GDM1 (cell line): ENCODE data around the gene PBX4.

ENCODE experiments used
- DNase-seq: peaks from one replicate; lab custom pipeline; 2025; lab: John Stamatoyannopoulos, UW

PBX4 gene

DNA sequence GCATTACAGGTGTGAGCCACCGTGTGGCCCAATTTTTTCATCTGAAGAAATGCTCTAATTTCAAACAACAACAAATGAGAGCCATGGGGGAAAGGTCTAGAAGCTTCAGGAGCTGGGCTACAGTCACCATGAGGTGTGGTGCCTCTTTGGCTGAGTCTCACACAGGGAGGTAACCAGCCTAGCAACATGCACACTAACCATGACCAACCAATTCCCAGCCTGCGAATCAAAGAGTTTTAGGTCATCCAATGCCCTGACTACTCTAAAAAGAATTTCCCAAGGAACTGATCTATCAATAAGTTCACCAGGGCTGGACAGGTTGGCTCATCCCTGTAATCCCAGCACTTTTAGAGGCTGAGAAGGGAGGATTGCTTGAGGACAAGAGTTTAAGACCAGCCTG, 29.9 kb downstream of the PBX4 start:
- DNase-seq = no peak

DNA sequence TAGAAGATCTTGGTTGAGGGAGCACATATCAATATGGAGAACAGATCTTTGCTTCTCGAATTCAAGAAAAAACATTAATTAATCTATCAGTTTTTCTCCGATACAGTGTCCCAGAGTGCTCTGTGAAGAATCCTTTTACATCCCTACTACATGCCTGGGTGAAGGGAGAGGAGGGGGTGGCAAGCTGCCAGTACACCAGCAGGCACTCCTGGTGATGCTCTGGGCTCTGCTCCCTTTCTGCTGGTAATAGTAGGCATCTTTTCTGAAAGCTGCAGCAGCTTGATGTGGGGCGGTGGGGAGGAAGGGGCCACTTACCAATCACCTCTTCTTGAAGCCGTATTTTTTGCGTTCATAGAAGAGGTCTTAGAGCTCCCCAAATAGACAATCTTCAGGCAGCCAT, 30.7 kb downstream of the PBX4 start:
- DNase-seq = no peak

DNA sequence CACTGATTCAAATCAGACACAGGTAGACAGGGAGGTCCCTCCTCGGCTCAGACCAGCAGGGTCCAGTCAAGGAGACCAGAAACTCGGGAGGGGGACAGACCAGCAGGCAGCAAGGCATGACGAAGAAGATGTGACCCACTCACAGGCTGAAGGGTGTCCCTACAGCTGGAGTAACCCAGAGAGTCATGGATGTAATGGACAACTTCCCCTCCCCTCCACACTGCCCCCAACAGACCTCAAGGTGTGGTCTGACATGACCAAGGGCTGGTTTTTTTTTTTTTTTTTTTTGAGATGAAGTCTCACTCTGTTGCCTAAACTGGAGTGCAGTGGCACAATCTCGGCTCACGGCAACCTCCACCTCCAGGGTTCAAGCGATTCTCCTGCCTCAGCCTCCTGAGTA, 34.1 kb downstream of the PBX4 start:
- no peak for DNase-seq

DNA sequence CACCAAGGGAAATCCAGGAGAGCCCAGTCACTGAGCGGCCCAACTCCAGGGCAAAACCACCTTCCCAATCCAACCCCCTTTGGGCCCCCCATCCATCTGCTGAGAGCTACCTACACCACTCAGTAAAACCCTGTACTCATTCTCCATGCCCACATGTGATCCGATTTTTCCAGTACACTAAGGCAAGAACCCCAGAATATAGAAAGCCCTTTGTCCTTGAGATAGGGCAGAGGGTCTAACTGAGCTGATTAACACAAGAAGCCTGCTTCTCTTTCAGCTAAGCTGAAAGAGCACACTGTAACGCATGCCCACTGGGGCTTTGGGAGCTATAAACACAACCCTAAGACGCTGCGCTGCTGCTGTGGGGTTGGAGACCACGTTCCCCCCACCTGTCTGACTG, 36.0 kb downstream of the PBX4 start:
- no peak for DNase-seq

DNA sequence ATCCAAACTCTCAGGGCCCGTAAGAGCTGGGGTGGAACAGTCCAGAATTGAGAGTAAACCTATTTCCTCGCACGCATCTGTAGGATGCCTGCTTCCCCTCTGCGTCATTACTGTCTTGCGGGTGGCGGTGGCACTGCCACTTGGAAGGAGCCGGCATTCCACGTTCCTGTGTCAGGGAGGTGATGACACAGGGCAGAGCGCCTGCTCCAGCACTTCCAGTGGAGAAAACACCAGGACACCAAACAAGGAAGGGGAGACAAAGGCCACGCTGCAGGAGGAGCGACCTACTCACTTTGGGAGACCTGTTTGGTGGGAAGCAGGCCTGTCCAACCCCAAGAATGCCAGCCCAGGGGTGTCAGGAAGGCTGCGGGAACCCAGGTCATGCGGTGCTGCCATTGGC, 37.1 kb downstream of the PBX4 start:
- DNase-seq = no peak

DNA sequence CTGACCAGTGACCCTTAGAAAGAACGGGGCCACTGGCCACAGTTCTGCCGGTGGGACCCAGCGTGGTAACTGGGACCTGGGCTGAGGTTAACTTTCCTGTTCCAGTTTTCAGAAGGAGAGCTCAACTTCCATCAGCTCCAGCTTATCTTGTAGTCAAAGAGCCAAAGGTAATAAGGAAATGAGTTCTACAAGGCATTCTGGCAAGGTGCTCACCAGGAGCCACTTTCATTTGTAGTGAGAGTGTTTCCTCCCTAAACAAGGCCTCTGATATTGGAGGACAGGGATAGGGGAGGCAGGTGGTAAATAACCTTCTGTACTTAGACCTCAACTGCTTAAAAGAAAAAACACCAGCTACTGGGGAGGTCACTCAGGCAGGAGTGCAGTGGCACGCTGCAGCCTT, 38.1 kb downstream of the PBX4 start:
- no peak for DNase-seq

DNA sequence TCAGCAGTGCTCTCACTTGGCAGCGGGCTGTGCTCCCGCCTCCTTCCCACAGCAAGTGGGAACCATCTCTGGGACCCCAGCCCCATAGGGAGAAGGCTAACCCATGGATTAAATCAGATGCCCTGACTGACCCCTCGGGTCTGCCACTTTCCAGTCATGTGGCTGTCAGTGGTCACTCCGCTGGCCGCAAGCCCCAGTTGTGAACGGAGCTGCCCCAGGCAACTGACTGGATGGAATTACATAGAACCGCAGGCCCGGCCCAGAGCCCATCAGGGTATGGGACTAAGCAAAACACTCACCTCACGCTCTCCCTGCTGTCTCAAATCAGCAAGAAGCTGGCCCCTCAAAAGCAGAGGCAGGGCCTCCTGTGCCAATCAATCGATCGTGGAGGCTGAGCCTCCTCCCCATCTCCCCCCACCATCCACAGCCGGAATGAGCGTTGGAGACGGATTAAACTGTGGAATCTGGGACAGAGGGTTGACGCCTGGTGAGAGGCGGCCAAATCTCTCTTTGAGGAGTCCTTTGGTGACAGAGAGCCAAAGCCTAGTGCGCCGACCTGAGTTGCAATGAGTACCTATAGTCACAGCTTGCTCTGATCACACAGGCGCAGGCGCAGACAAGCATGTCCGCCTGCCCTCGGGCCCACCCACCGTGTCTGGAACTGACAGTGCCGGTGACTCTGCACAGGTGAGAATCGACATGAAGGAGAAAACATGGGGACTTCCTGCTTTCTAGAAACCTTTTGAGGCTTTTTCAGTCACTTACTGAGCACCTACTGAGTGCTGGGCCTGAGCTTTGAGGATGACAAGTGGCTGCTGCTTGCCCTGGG, 38.7 kb downstream of the PBX4 start:
- DNase-seq = no peak

DNA sequence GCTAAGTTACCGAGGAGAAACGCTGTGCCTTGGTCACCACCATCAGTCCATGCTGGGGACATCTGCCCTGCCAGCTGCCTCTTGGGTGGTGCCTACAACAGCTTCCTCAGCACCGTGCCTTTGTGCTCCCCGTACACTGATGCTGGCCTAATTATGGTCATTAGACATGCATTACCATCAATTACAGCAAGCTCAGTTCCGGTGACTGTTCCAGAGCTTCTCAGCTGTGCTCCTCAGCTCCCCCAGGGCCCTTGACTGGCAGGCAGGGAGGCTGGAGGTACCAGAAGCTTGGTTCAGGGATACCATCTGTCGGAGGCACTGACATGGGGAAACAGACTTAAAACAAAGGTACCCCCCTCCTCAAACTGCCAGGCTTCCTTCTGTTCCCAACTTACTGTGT, 40.2 kb downstream of the PBX4 start:
- no peak for DNase-seq

DNA sequence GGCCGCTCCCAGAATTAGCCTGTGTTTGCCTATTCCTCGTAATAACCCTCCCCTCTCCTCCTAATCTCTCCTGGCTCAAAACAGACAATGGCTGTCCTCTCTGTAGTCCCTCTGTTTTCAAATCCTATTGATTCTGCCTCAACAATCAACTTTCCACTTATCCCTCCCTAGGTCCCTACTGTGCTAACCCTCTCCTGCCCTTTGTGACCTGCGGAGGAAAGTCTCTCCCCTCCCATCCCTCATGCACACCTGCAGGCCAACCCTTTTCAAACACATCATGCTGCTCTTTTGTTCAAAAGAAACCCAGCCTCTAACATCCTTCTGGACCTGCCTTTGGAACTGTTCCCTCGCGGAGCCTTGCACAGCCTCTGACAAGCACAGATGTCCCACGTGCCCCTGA, 43.1 kb downstream of the PBX4 start:
- no peak for DNase-seq

DNA sequence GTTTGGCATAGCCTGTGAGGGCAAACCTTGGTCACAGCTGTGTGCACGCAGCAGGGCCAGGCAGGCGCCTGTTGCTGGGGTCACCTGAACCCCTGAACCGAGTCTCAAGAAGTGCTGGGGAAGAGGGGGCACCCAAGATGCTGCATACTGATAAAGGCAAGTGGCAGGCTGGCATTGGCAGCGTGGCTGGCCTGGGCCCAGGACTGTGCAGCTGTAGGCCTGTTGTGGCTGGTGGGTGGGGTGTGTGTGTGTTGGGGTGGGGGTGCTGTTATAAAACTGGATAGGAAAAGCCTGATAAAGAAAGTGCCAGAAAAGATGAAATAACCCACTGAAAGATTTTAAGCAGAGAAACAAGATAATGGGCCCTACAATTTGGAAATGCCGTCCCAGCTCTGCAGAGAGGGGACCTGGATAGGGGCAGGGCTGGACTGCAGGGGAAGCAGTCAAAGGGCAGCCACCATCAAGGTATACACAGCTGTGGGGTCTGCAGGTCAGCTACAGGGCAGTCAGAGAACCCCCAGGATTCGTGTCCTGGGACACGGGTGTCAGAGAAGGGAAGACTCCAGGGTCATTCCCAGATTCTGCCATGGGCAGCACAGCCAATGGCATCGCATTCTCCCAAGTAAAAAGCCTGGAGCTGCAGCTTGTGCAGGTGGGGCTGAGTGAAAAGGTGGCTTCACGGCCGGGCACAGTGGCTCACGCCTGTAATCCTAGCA, 47.3 kb downstream of the PBX4 start:
- DNase-seq = no peak

DNA sequence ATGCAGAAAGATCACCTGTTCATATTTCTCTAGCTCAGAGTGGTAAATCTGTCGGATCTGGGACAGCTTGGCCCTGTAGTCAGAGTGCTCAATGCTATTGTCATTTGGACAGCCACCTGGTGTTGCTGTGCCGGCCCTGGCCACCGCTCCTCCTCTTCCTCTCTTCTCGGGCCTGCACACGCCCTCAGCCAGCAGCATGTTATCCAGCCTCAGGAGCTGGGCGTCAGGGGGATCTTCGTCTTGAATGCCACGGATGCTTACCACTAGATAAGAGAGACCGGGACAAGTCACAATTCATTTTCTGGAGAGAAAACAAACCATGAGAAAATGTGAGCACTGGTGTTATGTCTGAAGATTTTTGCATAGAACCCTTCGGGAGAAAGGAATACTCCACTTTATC, 47.9 kb downstream of the PBX4 start:
- no peak for DNase-seq

DNA sequence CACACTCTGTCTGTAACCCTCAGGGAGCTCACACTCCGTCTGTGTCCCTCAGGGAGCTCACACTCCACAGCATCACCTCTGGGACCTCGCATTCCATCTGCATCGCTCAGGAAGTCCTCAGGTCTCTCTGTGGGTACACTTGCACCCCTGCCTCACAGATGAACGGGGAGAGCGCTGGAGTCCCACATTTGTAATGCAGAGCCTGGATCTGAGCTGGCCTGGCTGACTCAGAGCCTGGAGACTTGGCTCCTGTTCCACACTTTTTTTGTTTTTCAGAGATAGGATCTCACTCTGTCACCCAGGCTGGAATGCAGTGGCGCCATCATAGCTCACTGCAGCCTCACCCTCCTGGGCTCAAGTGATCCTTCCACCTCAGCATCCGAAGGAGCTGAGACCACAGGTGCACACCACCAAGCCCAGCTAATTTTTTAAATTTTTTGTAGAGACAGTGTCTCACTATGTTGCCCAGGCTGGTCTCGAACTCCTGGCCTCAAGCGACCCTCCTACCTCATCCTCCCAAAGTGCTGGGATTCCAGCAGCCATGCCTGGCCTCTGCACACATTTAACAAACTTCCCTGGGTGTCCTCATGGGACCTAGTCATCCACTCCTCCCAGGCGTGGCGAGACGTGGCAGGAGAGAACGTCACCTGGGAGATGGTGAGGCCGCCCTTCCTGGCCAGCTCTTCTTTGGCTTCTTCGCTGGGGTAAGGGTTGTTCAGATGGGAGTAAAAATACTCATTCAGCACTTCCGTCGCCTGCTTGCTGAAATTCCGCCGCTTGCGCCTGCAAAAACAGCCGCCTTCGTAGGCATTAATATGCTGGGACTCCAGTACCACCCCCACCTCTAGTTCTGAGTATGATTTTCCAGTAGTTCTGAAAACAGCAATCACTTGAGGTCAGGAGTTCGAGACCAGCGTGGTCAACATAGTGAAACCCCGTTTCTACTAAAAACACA, 49.4 kb downstream of the PBX4 start:
- no peak for DNase-seq

DNA sequence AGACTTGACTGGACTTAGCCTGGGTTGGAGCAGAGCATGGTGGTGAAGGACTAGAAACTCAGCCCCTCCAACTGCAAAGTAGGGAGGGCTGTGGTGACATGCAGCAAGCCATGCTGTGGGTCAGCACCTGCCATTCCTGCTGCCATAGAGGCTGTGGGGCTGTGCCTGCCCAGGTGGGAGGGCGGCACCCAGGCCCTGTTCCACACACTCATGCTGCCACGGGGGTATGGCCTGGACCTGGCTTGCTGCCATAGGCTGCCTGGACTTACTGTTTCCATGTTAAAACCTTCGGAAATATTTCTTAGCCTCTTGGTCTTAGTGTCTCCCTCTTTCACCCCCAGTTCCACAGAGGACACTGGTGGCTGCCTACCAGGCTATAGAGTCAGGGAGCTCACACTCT, 51.1 kb downstream of the PBX4 start:
- DNase-seq = no peak

DNA sequence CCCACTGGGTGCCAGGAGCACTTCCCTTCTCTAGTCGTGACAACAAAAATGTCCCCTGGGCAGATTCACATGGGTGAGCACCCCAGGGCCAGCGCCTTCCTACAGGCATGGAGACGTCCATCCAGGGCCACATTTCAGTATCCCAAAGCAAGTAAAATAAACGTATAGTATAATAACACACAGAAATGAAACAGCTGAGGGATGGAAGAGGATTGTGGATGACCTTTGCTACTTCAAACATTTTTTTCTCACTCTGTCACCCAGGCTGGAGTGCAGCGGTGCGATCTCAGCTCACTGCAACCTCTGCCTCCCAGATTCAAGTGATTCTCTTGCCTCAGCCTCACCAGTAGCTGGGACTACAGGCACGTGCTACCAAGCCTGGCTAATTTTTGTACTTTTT, 52.2 kb downstream of the PBX4 start:
- no peak for DNase-seq

DNA sequence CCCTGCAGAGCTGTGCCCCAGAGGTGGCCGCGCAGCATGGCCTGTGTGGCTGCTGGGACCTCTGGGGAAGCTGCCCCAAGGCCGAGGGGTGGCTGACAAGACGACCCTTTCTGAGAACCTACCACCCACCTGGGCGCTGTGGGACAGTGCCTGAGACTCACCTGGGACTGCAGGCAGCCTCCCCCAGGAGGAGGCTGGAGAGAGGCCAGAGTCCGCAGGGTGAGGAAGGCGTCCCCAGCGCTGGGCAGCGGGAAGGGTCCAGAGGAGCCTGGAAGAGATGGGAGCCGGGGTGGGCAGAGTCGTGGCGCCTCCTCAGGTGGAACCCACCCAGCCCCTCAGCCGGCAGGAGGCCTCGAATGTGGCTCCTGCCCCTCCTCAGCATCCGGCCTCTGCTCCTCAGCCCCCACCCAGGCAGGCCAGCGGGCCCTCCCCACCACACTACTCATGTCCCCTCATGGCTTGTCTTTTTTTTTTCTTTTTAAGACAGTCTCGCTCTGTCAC, 55.1 kb downstream of the PBX4 start:
- DNase-seq = no peak

DNA sequence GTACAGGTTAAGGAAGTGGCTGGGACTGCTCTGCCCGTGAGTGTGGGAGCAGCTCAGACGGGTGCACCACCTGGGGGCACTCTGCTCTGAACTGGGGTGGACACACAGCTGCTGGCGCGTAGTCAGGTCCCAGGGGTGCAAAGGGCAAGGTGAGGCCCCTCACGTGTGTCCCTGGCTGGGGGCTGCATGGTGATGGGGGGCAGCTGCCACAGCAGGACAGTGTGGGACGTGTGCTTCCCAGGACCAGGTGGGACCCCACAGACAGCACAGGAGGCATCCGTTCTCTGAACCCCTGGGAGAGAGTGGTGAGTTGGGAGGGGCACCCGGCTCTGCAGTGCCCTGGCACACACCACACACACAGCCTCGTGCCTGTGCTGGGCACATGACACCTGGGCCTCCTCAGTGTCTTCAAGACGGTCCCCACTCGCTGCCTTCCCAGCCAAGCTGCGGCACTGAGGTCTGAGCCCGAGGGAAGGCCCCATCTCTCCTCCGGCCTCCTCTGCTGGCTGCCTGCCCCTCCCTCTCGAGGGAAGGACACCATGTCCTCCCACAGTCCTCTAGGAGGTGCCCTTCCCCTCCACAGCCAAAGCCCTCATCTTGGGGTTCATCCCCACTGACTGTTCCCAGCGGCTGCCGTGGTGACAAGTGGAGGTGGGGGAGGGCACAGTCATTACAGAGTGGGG, 55.7 kb downstream of the PBX4 start:
- DNase-seq = no peak

DNA sequence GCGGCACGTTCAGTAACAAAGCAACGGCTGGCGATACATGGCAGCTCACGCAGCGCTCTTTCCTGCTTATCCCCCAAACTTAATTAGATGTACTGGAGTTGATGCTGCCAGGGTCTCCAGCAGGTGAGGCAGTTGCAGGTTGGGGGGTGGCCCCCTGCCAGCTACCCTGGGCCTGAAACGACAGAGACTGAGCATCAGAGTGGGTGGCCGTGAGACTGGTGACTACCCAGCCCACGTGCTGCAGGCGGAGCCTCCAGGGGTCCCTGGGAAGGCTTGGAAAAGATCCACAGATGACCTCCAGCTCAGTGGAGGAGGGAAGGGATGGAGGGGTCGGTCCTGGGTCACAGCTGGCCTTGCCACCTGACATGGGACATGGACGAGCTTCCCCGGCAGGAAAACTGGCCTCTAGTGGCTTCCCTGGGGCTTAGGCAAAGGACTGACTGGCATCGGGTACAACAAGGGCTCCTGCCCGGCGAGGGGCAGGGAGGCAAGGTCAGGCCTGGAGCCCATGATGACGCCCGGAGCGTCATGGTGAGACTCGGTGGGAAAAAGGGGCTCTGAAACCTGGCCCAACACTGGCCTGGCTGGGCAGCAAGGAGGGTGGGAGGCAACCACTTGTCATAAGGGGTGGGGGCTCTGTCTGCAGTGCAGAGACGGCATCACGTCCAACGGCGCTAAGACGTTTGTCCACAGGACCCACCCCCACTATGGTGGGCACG, 56.4 kb downstream of the PBX4 start:
- no peak for DNase-seq

DNA sequence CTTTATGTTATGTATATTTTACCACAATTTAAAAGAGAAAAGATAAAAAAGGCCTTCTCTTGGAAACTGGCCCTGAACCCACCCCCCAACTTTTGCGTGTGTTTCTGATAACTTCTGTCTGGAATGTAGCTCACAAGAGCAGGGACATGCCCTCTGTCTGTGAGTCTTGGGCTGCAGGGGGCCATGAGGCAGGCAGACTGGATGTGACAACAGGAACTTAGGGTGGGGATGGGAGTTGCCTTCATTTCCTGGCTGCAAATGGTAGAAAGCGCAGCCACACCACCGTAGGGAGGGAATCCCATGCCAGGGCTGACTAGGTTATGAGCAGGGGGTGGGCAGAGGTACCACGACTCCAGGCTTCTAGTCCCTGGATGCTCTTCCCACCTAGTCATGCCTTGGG, 58.6 kb downstream of the PBX4 start:
- no peak for DNase-seq

DNA sequence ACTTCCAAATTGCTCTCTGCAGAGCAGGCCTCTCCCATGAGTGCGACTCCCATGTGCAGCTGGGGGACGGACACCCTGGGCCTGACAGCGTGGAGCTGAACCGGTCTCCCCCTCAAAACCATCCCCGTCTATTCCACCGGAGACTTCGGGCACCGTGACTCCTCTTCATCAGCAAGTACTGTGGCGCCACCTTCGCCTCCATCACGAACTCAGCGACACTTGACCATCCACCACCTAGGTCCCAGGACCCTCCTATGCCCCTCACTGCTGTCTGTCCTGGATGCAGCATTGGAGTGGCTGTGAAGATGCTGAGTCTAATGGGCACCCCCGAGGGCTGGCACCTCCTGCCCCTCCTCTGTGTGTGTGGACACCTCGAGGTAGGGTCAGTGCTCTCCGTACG, 59.9 kb downstream of the PBX4 start:
- no peak for DNase-seq

DNA sequence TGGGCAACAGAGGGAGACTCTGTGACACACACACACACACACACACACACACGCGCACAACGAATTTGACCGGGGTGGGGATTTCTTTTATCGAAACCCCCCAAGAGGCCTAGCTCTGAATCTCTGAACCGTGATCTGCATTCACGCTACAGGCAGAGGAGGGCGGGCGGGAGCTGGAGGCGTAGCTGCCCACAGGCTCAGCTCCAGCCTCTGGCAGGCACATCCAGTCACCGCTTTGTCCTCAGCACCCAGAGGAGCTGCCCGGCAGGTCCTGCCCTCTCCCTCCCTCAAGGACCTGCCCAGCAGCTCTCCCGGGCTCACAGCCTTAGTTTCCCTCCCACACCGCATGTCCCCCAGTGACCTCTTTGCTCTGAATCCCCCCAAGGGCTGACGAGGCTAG, 60.4 kb downstream of the PBX4 start:
- DNase-seq = no peak
